K562 (cell line): ENCODE results near the gene TMED7. TPM values are rescaled to one million over a fixed set of nuclear protein-coding genes. Genes with fewer than 3 reads are reported as not detected.

Experiments used
- EP300 ChIP-seq: IDR thresholded peaks from 2 replicates; pipeline ENCODE4 v1.6.1; 2012; ENCODE audit warnings: low read length, improper control_type of control experiment
- ETV6 ChIP-seq, 3 experiments: fragments of 150-350 bp in 1 of 3; sonication (generic) in 1 of 3; formaldehyde crosslinking in 1 of 3; IDR thresholded peaks; 2 replicates each; pipeline versions ENCODE4 v1.6.1 to v1.8.0; 2014 to 2022; ENCODE audit warnings: borderline replicate concordance in 2 of 3, low read depth in 2 of 3, antibody characterized with exemption in 1 of 3, low read length in 1 of 3, mild to moderate bottlenecking in 1 of 3, missing genetic modification reagents in 1 of 3
- FOXJ2 ChIP-seq: fragments of 200-800 bp; sonication (Bioruptor generic); IDR thresholded peaks from 2 replicates; pipeline ENCODE4 v1.6.1; 2016; ENCODE audit warnings: missing genetic modification characterization, missing compliant biosample characterization
- KDM5B ChIP-seq: fragments of 200-600 bp; sonication (generic); IDR thresholded peaks from 2 replicates; pipeline ENCODE4 v1.6.1; 2012; ENCODE audit warnings: low read depth, mild to moderate bottlenecking, moderate library complexity, low read length, control low read depth, inconsistent platforms; ENCODE audit not compliant: insufficient replicate concordance
- MAFG ChIP-seq: fragments of 450-650 bp; conservative IDR thresholded peaks from 2 replicates; pipeline ENCODE4 v1.6.1; 2016; ENCODE audit warnings: missing genetic modification characterization, missing compliant biosample characterization
- PATZ1 ChIP-seq: fragments of 250-450 bp; sonication (Bioruptor Pico); IDR thresholded peaks from 2 replicates; pipeline ENCODE4 v1.5.0; 2020; ENCODE audit warnings: mild to moderate bottlenecking, borderline replicate concordance
- PHF21A ChIP-seq: fragments of 450-650 bp; IDR thresholded peaks from 2 replicates; pipeline ENCODE4 v1.6.1; 2017; ENCODE audit warnings: low read depth, borderline replicate concordance
- TSHZ1 ChIP-seq: fragments of 250-450 bp; sonication (Bioruptor Pico); IDR thresholded peaks from 2 replicates; pipeline ENCODE4 v1.4.0; 2020; ENCODE audit warnings: mild to moderate bottlenecking, moderate library complexity
- ZBTB49 ChIP-seq: sonication (generic); formaldehyde crosslinking; IDR thresholded peaks from 2 replicates; pipeline ENCODE4 v1.8.0; 2022; ENCODE audit warnings: missing genetic modification reagents, mild to moderate bottlenecking, borderline replicate concordance
- ZNF140 ChIP-seq: fragments of 250-450 bp; sonication (Bioruptor Pico); IDR thresholded peaks from 2 replicates; pipeline ENCODE4 v1.8.0; 2021; ENCODE audit warnings: moderate library complexity, mild to moderate bottlenecking, inconsistent platforms
- polyA plus RNA-seq, 8 experiments: library from polyadenylated mRNA; depleted of rRNA in 4 of 8; stranded (reverse) in 5 of 8; unstranded in 3 of 8; fragments of >200 nt; fragmentation: Nextera tagmentation in 2 of 8; fragmentation: Illumina TruSeq in 1 of 8; extraction: Ambion mirVana in 2 of 8; extraction: Trizol in 1 of 8; gene quantifications; 2 replicates each; pipeline versions ENCODE4 v1.2.1 to v1.2.3, GENCODE V29; 2011 to 2014; ENCODE audit warnings: inconsistent platforms in 1 of 8, missing spikeins in 1 of 8
- total RNA-seq, 7 experiments: library from RNA; depleted of rRNA in 6 of 7; stranded (reverse); fragments of >200 nt in 6 of 7; fragmentation: Illumina TruSeq in 2 of 7; extraction: Trizol in 2 of 7; gene quantifications; 2 replicates each; pipeline versions ENCODE4 v1.2.1 to v1.2.3, GENCODE V29; 2011 to 2021; ENCODE audit warnings: low replicate concordance in 1 of 7
- TF ChIP-seq, protein P1 (sequence below): fragments of 250-450 bp; sonication (Bioruptor Pico); IDR thresholded peaks from 2 replicates; pipeline ENCODE4 v1.4.0; 2020; ENCODE audit warnings: mild to moderate bottlenecking

The TMED7 gene
- total and polyA plus RNA-seq, 9 of the 15 experiments (the other 6 are each of a cell fraction or from before 2014, with no cell fraction given), result 15.9 to 93.4 (median 41.7) TPM

DNA sequence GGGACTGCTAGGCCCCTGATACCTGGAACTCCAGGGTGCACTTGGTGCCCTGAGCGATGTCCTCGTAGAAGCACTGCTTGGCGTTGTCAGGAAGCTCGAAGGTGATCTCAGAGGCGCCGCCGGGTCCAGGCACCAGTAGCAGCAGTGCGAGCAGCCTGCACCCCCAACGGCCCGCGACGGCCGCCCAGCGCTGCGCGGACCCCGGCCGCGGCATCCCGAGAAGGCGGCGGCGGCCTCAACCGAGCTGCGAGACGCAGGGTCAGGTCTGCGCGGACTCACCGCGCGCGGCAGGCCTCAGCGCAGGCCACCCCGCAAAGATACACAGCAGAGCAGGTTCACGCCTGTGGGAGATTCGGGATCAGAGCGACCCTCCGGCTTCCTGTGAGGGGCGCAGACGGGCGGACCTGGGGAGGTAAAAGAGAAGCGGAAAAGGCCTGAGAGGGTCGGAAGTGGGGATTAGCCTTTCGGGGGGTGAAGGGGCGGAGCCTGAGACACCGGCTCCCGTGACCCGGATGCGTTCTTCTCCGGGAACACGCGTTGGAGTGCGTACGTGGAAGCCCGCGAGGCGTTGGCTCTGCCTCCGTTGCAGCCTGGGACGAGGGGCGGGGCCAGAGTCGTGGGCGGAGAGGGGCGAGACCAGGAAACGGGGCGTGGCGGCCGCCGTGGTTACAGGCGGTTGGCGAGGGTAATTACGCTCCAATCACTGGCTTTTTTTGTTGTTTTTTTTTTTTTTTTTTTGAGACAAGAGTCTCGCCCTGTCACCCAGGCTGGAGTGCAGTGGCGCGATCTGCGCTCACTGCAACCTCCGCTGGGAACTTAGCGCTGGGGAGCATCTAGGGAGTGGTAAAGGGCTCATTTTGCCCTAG is at the start of gene TMED7 (continued):
- TF ChIP-seq ZBTB49 (CRISPR knock-in tag), result no peak
- peak in 1 of 2 experiments; percentile 24; a peak in 1 of 4 replicates for TF ChIP-seq ETV6 (IDR thresholded peaks at IDR 0.05; ENCODE audit: borderline replicate concordance in 1 of 2, low read depth in 2 of 2, low read length in 1 of 2)
- no peak for TF ChIP-seq ETV6 (CRISPR knock-in tag; IDR thresholded peaks at IDR 0.05; ENCODE audit: borderline replicate concordance)
- 0 out of 2 replicates have a peak, but pooled peaks have one; percentile 34 for TF ChIP-seq PHF21A
- TF ChIP-seq ZNF140 (CRISPR knock-in tag), result no peak
- no peak for TF ChIP-seq PATZ1
- TF ChIP-seq MAFG (tag), result no peak
- peak; percentile 31; the same call in 1 of the 2 replicates for TF ChIP-seq EP300
- TF ChIP-seq TSHZ1, result no peak
- peak; percentile 81; the same call in 1 of the 2 replicates for TF ChIP-seq FOXJ2
- TF ChIP-seq KDM5B, result peak; percentile 96
- TF ChIP-seq, protein P1, sequence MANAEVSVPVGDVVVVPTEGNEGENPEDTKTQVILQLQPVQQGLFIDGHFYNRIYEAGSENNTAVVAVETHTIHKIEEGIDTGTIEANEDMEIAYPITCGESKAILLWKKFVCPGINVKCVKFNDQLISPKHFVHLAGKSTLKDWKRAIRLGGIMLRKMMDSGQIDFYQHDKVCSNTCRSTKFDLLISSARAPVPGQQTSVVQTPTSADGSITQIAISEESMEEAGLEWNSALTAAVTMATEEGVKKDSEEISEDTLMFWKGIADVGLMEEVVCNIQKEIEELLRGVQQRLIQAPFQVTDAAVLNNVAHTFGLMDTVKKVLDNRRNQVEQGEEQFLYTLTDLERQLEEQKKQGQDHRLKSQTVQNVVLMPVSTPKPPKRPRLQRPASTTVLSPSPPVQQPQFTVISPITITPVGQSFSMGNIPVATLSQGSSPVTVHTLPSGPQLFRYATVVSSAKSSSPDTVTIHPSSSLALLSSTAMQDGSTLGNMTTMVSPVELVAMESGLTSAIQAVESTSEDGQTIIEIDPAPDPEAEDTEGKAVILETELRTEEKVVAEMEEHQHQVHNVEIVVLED (CRISPR knock-in tag), result peak; percentile 64; the same call in 1 of the 2 replicates
